DND-41 (cell line): Measurements from ENCODE around the gene CCDC148.

ENCODE experiments used
- ATAC-seq: fragments of 200-7000 bp; cut with Tn5 transposase; 3 replicates; pipeline ENCODE4 v1.9.1; 2021; ENCODE audit warnings: low read depth; ENCODE audit not compliant: insufficient read depth
- DNase-seq: peaks from one replicate; pipeline ENCODE4 v3.0.0-alpha.2; 2020
- H2AFZ ChIP-seq: 2 replicates; pipeline ENCODE4 v1.6.0; 2012; ENCODE audit warnings: low read depth, low read length
- H3K27ac ChIP-seq: 2 replicates; pipeline ENCODE4 v1.5.1; 2012; ENCODE audit warnings: low read length, inconsistent platforms
- H3K27me3 ChIP-seq: fragments of 200-600 bp; sonication (generic); 2 replicates; pipeline ENCODE4 v1.6.0; 2012; ENCODE audit warnings: low read length, mild to moderate bottlenecking, inconsistent platforms; ENCODE audit not compliant: insufficient read depth, poor library complexity
- H3K36me3 ChIP-seq: 2 replicates; pipeline ENCODE4 v1.5.1; 2012; ENCODE audit warnings: low read length, inconsistent platforms; ENCODE audit not compliant: insufficient read depth
- H3K4me1 ChIP-seq: 2 replicates; pipeline ENCODE4 v1.5.1; 2012; ENCODE audit warnings: mild to moderate bottlenecking, low read length; ENCODE audit not compliant: insufficient read depth
- H3K4me2 ChIP-seq: 2 replicates; pipeline ENCODE4 v1.6.0; 2012; ENCODE audit warnings: mild to moderate bottlenecking, moderate library complexity, low read length, inconsistent platforms; ENCODE audit not compliant: insufficient read depth
- H3K4me3 ChIP-seq, 2 experiments: fragments of 200-600 bp in 1 of 2; shearing (Covaris generic) in 1 of 2; 2 replicates each; pipeline ENCODE4 v1.5.1; 2012 to 2016; ENCODE audit warnings: inconsistent platforms in 2 of 2, low read length in 2 of 2, mild to moderate bottlenecking in 2 of 2, low read depth in 1 of 2, moderate library complexity in 1 of 2
- H3K79me2 ChIP-seq: 2 replicates; pipeline ENCODE4 v1.6.0; 2012; ENCODE audit warnings: low read length, inconsistent platforms; ENCODE audit not compliant: insufficient read depth
- H3K9ac ChIP-seq: 2 replicates; pipeline ENCODE4 v1.6.0; 2012; ENCODE audit warnings: low read depth, mild to moderate bottlenecking, inconsistent platforms, low read length, moderate library complexity
- H3K9me3 ChIP-seq: 2 replicates; pipeline ENCODE4 v1.5.1; 2012; ENCODE audit warnings: low read length, moderate library complexity, mild to moderate bottlenecking, inconsistent platforms; ENCODE audit not compliant: insufficient read depth, severe bottlenecking
- H4K20me1 ChIP-seq: 2 replicates; pipeline ENCODE4 v1.6.0; 2012; ENCODE audit warnings: low read length; ENCODE audit not compliant: insufficient read depth
- CTCF ChIP-seq: IDR thresholded peaks from 2 replicates; pipeline ENCODE4 v1.5.1; 2012; ENCODE audit warnings: borderline replicate concordance, low read length, moderate library complexity, mild to moderate bottlenecking; ENCODE audit not compliant: poor library complexity, severe bottlenecking; ENCODE audit errors: extremely low read depth
- EZH2 ChIP-seq: IDR thresholded peaks from 3 replicates; pipeline ENCODE4 v1.6.1; 2012; ENCODE audit warnings: borderline replicate concordance, low read depth, mild to moderate bottlenecking, moderate library complexity, low read length, inconsistent platforms; ENCODE audit not compliant: severe bottlenecking

CCDC148 gene

GRCh38 chr2:158432117-158432516 is 24.4 kb downstream of the CCDC148 start:
- Histone ChIP-seq H3K9ac (no peak overlapping the region), H3K4me1 (no peaks in the 10 kb centered on the region), H3K9me3 (no peaks in the 10 kb centered on the region), H4K20me1 (no peaks in the 10 kb centered on the region), H2AFZ (no peak overlapping the region), H3K27ac (no peak overlapping the region), H3K4me2 (no peak overlapping the region), H3K36me3 (no peaks in the 10 kb centered on the region), H3K4me3 (no peak overlapping the region), H3K27me3 (no peaks in the 10 kb centered on the region), H3K79me2 (no peaks in the 10 kb centered on the region)
- DNase-seq (no peak), ATAC-seq (no peak)
- no peak for TF ChIP-seq EZH2
- TF ChIP-seq CTCF, result no peak

GRCh38 chr2:158414538-158414937 is 42.0 kb downstream of the CCDC148 start:
- no peak overlapping the region for H2AFZ ChIP-seq
- H3K36me3 ChIP-seq, result no peaks in the 10 kb centered on the region
- ATAC-seq (no peak), DNase-seq (no peak)
- no peaks in the 10 kb centered on the region for H3K79me2 ChIP-seq
- no peak overlapping the region for H3K4me2 ChIP-seq
- no peaks in the 10 kb centered on the region for H3K4me1 ChIP-seq
- no peak overlapping the region for H3K9ac ChIP-seq
- H4K20me1 ChIP-seq, result no peaks in the 10 kb centered on the region
- no peak overlapping the region for H3K4me3 ChIP-seq
- no peak for TF ChIP-seq EZH2
- TF ChIP-seq CTCF, result no peak
- no peak overlapping the region for H3K27ac ChIP-seq
- no peaks in the 10 kb centered on the region for H3K27me3 ChIP-seq
- H3K9me3 ChIP-seq, result peaks cover 3% of the 10 kb centered on the region

- no peaks in the 10 kb centered on the region for H4K20me1 ChIP-seq
These were observed 43.0 kb downstream of the CCDC148 start for GRCh38 chr2:158413581-158413980.

More at GRCh38 chr2:158413581-158413980, 43.0 kb downstream of the CCDC148 start:
- Histone ChIP-seq H3K79me2 (no peaks in the 10 kb centered on the region), H3K36me3 (no peaks in the 10 kb centered on the region), H3K4me3 (no peak overlapping the region), H3K27me3 (no peaks in the 10 kb centered on the region), H3K4me1 (no peaks in the 10 kb centered on the region), H3K9ac (no peak overlapping the region), H2AFZ (no peak overlapping the region), H3K4me2 (no peak overlapping the region), H3K27ac (no peak overlapping the region), H3K9me3 (peaks cover 3% of the 10 kb centered on the region)
- ATAC-seq (no peak), DNase-seq (no peak)
- TF ChIP-seq EZH2 (no peak), CTCF (no peak)
